ENCODE data around the gene ITGA7. TPM values are rescaled to one million over a fixed set of nuclear protein-coding genes. Genes with fewer than 3 reads are reported as not detected.

The ITGA7 gene
- total RNA-seq, 2 experiments from 2014 or later = 4.1 to 4.5 TPM

DNA sequence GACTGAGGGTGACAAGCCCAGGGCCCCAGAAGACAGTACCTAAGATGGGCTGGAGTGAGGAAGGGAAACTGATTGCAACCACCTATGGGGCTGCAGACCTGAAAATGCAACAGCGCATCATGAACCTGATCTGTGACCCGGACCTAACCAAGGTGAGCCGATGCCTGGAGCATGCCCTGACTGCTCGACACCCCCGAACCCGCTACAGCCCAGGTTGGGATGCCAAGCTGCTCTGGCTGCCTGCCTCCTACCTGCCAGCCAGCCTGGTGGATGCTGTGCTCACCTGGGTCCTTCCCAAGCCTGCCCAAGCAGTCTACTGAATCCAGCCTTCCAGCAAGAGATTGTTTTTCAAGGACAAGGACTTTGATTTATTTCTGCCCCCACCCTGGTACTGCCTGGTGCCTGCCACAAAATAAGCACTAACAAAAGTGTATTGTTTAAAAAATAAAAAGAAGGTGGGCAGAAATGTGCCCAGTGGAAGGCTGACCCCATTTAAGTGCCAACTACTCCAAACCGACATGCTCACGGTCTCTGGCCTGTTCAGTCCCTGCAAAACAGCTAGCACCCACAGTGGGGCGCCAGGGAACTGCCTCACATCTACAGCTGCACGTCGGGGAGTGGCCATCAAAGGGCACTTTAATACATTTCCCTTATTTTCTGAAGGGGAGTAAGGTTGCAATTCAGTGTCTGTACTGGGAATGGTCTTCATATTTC, 16.7 kb upstream of the ITGA7 start:
- intact Hi-C loops (cut with micrococcal nuclease) = loop anchor here (1.0 kb wide), 1 partner anchor 13 kb away; no protein-coding TSS in a partner anchor

DNA sequence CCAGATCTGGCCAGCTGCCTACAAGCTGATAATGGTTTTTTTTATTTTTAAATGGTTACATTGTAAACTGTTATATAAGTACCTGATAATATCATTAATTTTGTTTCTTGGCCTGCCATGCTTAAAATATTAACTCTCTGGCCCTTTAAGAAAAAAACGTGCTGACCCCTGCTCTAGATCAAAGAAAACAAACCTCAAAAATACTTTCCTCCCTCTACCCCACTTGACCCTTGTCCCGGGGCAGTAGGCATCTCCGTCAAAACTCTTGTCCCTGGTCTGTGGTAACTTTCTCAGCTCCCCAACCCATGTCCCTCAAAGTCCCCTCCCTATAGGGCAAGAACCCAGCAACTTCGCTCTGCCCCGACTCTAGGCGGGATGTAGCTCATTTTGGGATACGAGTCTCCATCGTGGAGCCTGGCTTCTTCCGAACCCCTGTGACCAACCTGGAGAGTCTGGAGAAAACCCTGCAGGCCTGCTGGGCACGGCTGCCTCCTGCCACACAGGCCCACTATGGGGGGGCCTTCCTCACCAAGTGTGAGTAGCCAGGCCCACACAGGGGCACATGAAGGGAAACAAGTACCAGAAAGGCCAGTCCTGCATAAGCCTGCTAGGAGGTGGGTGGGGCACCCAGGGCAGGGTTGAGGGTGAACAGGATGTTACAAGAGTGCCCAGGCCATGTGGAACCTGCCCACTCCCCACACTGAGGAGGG, 16.0 kb upstream of the ITGA7 start:
- H3K36me3 Mint-ChIP-seq = peaks cover 10% of the 10 kb centered on the region
- H3K9me3 Mint-ChIP-seq = no peaks in the 10 kb centered on the region
- no peak overlapping the region for H3K27ac Mint-ChIP-seq
- no peaks in the 10 kb centered on the region for H3K27me3 Mint-ChIP-seq
- intact Hi-C loops (cut with micrococcal nuclease) = loop anchor here (1.0 kb wide), 1 partner anchor 14 kb away; no protein-coding TSS in a partner anchor
- ChIA-PET CTCF (interaction anchor here (0.8 to 2.3 kb wide), 5 partner anchors 7 to 217 kb away, joined by 3 to 37 read pairs (median 8); partner anchors contain the start of gene BLOC1S1), POLR2A (no interaction called here)
- DNase-seq = no peak
- peaks cover 25% of the 10 kb centered on the region for H3K4me1 Mint-ChIP-seq (ENCODE audit: low read depth)
- H3K4me3 Mint-ChIP-seq = no peak overlapping the region

More for the DNA sequence above, 16.7 kb upstream of the ITGA7 start:
- ChIA-PET POLR2A (interaction anchor here (0.6 to 1.0 kb wide), 2 partner anchors 13 to 14 kb away, joined by 3 to 4 read pairs; no protein-coding TSS in a partner anchor), CTCF (interaction anchor here (0.9 to 2.3 kb wide), 8 partner anchors 8 to 216 kb away, joined by 3 to 37 read pairs (median 4); partner anchors contain the start of genes BLOC1S1 and ORMDL2)
- Mint-ChIP-seq H3K27ac (no peak overlapping the region), H3K4me3 (no peak overlapping the region), H3K4me1 (ENCODE audit: low read depth) (peaks cover 22% of the 10 kb centered on the region), H3K27me3 (no peaks in the 10 kb centered on the region), H3K9me3 (no peaks in the 10 kb centered on the region), H3K36me3 (peaks cover 10% of the 10 kb centered on the region)
- peak; percentile 80 for DNase-seq

DNA sequence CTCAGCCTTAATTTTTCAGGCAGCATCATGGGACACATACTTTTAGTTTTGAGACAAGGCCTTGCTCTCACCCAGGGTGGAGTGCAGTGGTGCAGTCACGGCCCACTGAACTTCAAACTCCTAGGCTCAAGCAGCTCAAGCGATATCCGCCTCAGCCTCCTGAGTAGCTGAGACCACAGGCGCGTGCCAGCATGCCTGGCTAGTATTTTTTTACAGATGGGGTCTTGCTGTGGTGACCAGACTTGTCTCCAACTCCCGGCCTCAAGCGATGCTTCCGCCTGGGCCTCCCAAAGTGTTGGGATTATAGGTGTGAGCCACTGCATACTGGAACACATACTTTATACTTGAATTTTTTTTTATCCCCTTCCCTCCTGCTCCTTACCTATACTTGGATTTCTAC, 15.2 kb upstream of the ITGA7 start:
- Mint-ChIP-seq H3K4me3 (no peak overlapping the region), H3K27ac (no peak overlapping the region), H3K9me3 (no peaks in the 10 kb centered on the region), H3K27me3 (no peaks in the 10 kb centered on the region), H3K36me3 (peaks cover 13% of the 10 kb centered on the region), H3K4me1 (ENCODE audit: low read depth) (peaks cover 32% of the 10 kb centered on the region)
- no peak for DNase-seq
- POLR2A ChIA-PET = no interaction called here
- intact Hi-C loops (cut with micrococcal nuclease) = no loop called here
- CTCF ChIA-PET = interaction anchor here (0.8 to 2.0 kb wide), 3 partner anchors 16 to 217 kb away, joined by 3 to 8 read pairs (median 3); no protein-coding TSS in a partner anchor

DNA sequence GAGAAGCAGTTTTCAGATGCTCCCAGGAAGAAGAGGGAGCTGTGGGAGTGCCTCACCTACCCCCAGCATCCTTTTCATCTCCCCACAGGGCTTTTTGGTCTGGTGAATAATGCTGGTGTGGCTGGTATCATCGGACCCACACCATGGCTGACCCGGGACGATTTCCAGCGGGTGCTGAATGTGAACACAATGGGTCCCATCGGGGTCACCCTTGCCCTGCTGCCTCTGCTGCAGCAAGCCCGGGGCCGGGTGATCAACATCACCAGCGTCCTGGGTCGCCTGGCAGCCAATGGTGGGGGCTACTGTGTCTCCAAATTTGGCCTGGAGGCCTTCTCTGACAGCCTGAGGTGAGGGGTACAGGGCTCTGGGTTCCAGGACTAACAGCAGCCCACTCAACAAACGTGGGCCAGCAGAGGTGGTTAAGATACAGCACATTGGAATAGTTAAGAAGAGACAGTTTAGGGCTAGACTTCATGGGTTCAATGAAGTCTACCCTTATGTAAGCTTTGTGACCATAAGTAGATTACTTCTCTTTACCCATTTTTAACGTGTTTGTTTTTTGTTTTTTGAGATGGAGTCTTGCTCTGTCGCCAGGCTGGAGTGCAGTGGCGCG, 14.0 kb upstream of the ITGA7 start:
- peaks cover 12% of the 10 kb centered on the region for H3K36me3 Mint-ChIP-seq
- ChIA-PET POLR2A (no interaction called here), CTCF (interaction anchor here (1.1 to 2.0 kb wide), 5 partner anchors 13 to 65 kb away, joined by 4 to 8 read pairs (median 4); no protein-coding TSS in a partner anchor)
- intact Hi-C loops (cut with micrococcal nuclease) = no loop called here
- H3K4me3 Mint-ChIP-seq = no peak overlapping the region
- no peaks in the 10 kb centered on the region for H3K9me3 Mint-ChIP-seq
- peaks cover 33% of the 10 kb centered on the region for H3K4me1 Mint-ChIP-seq (ENCODE audit: low read depth)
- no peak for DNase-seq
- H3K27me3 Mint-ChIP-seq = no peaks in the 10 kb centered on the region
- H3K27ac Mint-ChIP-seq = no peak overlapping the region

DNA sequence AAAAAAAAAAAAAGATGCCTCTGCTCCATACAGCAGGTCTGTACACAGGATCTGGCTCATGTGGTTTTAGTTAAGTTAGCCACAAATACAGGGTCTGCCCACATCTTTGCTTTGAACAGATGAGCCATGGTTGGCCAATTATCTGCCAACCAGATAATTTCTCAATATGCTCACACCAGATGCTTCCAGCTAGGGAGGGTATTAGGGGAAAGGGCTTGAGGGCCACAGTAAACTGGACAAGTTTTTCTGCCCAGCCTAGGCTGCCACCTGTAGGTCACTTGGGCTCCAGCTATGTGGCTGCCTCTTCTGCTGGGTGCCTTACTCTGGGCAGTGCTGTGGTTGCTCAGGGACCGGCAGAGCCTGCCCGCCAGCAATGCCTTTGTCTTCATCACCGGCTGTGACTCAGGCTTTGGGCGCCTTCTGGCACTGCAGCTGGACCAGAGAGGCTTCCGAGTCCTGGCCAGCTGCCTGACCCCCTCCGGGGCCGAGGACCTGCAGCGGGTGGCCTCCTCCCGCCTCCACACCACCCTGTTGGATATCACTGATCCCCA, 13.3 kb upstream of the ITGA7 start:
- H3K4me1 Mint-ChIP-seq (ENCODE audit: low read depth) = peaks cover 28% of the 10 kb centered on the region
- CTCF ChIA-PET = interaction anchor here (0.9 to 2.0 kb wide), 7 partner anchors 9 to 75 kb away, joined by 3 to 7 read pairs (median 4); no protein-coding TSS in a partner anchor
- H3K27me3 Mint-ChIP-seq = no peaks in the 10 kb centered on the region
- H3K27ac Mint-ChIP-seq = no peak overlapping the region
- H3K36me3 Mint-ChIP-seq = peaks cover 8% of the 10 kb centered on the region
- POLR2A ChIA-PET = interaction anchor here (2.5 kb wide), 1 partner anchor 9 kb away, joined by 12 read pairs; no protein-coding TSS in a partner anchor
- H3K4me3 Mint-ChIP-seq = no peak overlapping the region
- intact Hi-C loops (cut with micrococcal nuclease) = no loop called here
- H3K9me3 Mint-ChIP-seq = no peaks in the 10 kb centered on the region
- DNase-seq = no peak

DNA sequence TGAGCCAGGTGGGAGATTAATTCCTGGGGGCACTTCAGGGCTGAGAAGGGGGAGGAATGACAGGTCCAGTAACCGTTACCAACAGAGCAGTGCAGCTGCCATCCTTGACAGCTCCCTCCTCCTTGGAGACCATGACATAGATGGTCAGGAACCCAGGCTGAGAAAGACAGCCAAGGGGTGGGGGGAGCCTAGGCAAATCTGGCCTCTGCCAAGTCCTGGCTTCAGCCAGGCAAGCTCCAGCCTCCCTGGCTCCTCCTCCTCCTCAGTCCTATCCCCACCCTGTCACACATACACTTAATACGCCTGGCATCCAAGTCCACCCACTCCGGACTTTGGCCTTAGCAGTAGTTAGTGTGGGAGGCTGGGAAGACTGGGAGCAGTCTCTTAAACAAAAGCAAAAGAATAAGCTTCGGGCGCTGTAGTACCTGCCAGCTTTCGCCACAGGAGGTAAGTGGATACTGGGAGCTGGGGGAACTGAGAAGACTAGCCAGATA, 12.4 kb upstream of the ITGA7 start, which contains the start of gene RDH5:
TSS of gene RDH5 (plus strand) at position 323 of the 494 bp plus-strand sequence. CDS start 792 bp downstream, outside the sequence.
- no peak for DNase-seq
- ChIA-PET POLR2A (interaction anchor here (2.5 kb wide), 1 partner anchor 10 kb away, joined by 12 read pairs; no protein-coding TSS in a partner anchor), CTCF (interaction anchor here (0.6 to 2.0 kb wide), 5 partner anchors 8 to 74 kb away, joined by 3 to 7 read pairs (median 3); no protein-coding TSS in a partner anchor)
- H3K27me3 Mint-ChIP-seq = peaks cover 2% of the 10 kb centered on the region
- H3K36me3 Mint-ChIP-seq = peaks cover 9% of the 10 kb centered on the region
- H3K4me1 Mint-ChIP-seq (ENCODE audit: low read depth) = peaks cover 33% of the 10 kb centered on the region
- H3K4me3 Mint-ChIP-seq = no peak within 1 kb of the TSS
- H3K9me3 Mint-ChIP-seq = no peaks in the 10 kb centered on the region
- no peak within 1 kb of the TSS for H3K27ac Mint-ChIP-seq
- intact Hi-C loops (cut with micrococcal nuclease) = no loop called here

DNA sequence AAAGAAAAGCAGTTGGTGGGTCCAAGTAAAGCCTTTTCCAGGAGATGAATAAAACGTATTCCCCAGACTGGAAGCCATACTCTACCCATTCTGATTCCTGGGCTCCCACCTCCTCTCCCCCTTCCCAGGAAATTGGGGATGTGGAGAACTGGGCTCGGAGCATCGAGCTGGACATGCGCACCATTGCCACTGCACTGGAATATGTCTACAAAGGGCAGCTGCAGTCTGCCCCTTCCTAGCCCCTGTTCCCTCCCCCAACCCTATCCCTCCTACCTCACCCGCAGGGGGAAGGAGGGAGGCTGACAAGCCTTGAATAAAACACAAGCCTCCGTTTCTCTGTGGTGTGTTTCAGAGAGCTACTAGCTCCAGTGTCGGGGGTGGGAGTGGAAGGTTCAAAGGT, 11.7 kb upstream of the ITGA7 start:
- POLR2A ChIA-PET = interaction anchor here (2.5 kb wide), 1 partner anchor 10 kb away, joined by 12 read pairs; no protein-coding TSS in a partner anchor
- Mint-ChIP-seq H3K36me3 (peaks cover 9% of the 10 kb centered on the region), H3K9me3 (no peaks in the 10 kb centered on the region), H3K4me3 (no peak overlapping the region), H3K4me1 (ENCODE audit: low read depth) (peaks cover 30% of the 10 kb centered on the region), H3K27ac (no peak overlapping the region), H3K27me3 (peaks cover 2% of the 10 kb centered on the region)
- no peak for DNase-seq
- intact Hi-C loops (cut with micrococcal nuclease) = loop anchor here (5.0 kb wide), 2 partner anchors 72 to 732 kb away; no protein-coding TSS in a partner anchor
- CTCF ChIA-PET = interaction anchor here (0.6 to 2.7 kb wide), 3 partner anchors 11 to 62 kb away, joined by 3 to 11 read pairs (median 7); partner anchors contain the start of gene ITGA7

DNA sequence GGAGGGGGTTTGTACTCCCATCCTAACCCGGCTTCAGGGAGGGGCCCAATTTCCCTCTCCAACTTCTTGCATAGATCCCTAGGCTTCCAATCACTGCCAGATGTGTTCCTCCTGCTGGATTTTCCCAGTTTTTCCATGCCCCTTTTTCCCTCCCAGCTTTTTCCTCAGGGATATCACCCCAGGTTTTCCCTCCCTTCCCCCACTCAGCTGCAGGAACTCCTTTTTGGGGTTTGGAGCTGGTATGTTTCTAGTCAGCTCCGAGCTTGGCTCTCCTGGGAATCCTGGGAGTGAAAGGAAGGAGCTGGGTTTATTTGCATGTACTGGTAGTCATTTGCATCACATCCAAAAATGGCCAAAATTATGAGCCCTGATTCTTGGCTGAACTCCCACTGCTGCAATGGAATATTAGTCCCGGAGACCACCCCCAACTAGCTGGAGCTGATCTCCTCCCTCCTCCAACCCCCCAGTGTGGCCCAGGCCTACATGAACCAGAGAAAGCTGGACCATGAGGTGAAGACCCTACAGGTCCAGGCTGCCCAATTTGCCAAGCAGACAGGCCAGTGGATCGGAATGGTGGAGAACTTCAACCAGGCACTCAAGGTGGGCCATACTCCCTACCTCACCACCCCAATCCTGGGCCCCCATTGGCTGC, 11.0 kb upstream of the ITGA7 start:
- Mint-ChIP-seq H3K27ac (peak overlapping the region; percentile 54), H3K36me3 (peaks cover 9% of the 10 kb centered on the region), H3K4me3 (no peak overlapping the region), H3K4me1 (ENCODE audit: low read depth) (peaks cover 30% of the 10 kb centered on the region), H3K27me3 (peaks cover 2% of the 10 kb centered on the region), H3K9me3 (no peaks in the 10 kb centered on the region)
- intact Hi-C loops (cut with micrococcal nuclease) = loop anchor here (5.0 kb wide), 2 partner anchors 71 to 731 kb away; no protein-coding TSS in a partner anchor
- no peak for DNase-seq
- ChIA-PET POLR2A (interaction anchor here (2.5 kb wide), 1 partner anchor 11 kb away, joined by 12 read pairs; no protein-coding TSS in a partner anchor), CTCF (interaction anchor here (1.2 to 3.9 kb wide), 3 partner anchors 11 to 19 kb away, joined by 5 to 36 read pairs (median 11); partner anchors contain the start of gene ITGA7)

DNA sequence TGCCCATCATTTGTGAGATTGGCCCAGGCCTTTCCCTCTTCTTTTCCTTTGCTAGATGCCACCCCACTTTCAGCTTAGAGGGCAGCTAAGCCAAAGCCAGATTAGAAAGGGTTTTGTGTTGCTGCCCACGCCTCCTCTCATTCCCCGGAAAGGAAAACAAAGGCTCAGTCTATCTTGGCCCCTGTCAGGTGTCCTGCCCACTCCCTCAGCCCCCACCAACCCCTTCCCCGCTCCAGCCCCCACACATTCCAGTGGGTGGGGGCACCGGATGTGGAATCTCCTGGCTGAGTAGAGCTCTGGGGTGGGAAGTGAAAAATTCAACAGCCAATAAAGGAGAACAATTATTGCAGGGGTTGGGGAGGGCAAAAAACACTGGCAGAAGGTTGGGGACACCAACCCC, 10.3 kb upstream of the ITGA7 start:
- no peak for DNase-seq
- POLR2A ChIA-PET = interaction anchor here (3.1 kb wide), 1 partner anchor 12 kb away, joined by 23 read pairs; the partner anchor contains the start of gene CD63
- CTCF ChIA-PET = interaction anchor here (1.2 to 3.9 kb wide), 3 partner anchors 12 to 20 kb away, joined by 5 to 36 read pairs (median 11); partner anchors contain the start of gene ITGA7
- Mint-ChIP-seq H3K4me1 (ENCODE audit: low read depth) (peaks cover 30% of the 10 kb centered on the region), H3K27me3 (peaks cover 2% of the 10 kb centered on the region), H3K4me3 (peak overlapping the region; percentile 90), H3K36me3 (peaks cover 6% of the 10 kb centered on the region), H3K9me3 (no peaks in the 10 kb centered on the region), H3K27ac (peak overlapping the region; percentile 89)
- intact Hi-C loops (cut with micrococcal nuclease) = loop anchor here (5.0 kb wide), 2 partner anchors 71 to 731 kb away; no protein-coding TSS in a partner anchor
